SK-N-MC (cell line): Measurements from ENCODE around the gene STAG1.
"Not testable (repeated sequence)": the region's sequence is repeated elsewhere in the genome, so short reads cannot be mapped to it uniquely, and the experiment has no call there.

Source experiments
- DNase-seq: peaks from one replicate; pipeline ENCODE4 v3.0.0-alpha.2; 2011; ENCODE audit warnings: low read depth, low spot score
- H3K27ac ChIP-seq: fragments of 200-600 bp; sonication (generic); 2 replicates; pipeline ENCODE4 v1.5.1; 2016; ENCODE audit warnings: mixed run types
- H3K36me3 ChIP-seq: fragments of 200-600 bp; sonication (generic); 2 replicates; pipeline ENCODE4 v1.6.1; 2017; ENCODE audit warnings: antibody characterized with exemption, low read length, mixed read lengths; ENCODE audit not compliant: insufficient read depth
- H3K4me3 ChIP-seq: fragments of 200-600 bp; sonication (generic); 2 replicates; pipeline ENCODE4 v1.5.1; 2016
- H3K9ac ChIP-seq: fragments of 200-600 bp; sonication (generic); 2 replicates; pipeline ENCODE4 v1.8.0; 2017; ENCODE audit warnings: mixed run types, mixed read lengths; ENCODE audit not compliant: insufficient read length
- H3K9me3 ChIP-seq: fragments of 200-600 bp; sonication (generic); 2 replicates; pipeline ENCODE4 v1.6.1; 2017; ENCODE audit warnings: low read depth, mild to moderate bottlenecking, antibody characterized with exemption, low read length, moderate library complexity, mixed read lengths
- EZH2 ChIP-seq: fragments of 200-600 bp; sonication (generic); IDR thresholded peaks from one replicate; pipeline ENCODE4 v1.6.1; 2017; ENCODE audit warnings: antibody characterized with exemption
- FOXP2 ChIP-seq: optimal IDR thresholded peaks from 2 replicates; pipeline ENCODE3; 2011; ENCODE audit warnings: mild to moderate bottlenecking, moderate library complexity; ENCODE audit not compliant: insufficient read depth; ENCODE audit errors: extremely low read length, control extremely low read depth
- POLR2AphosphoS5 ChIP-seq: IDR thresholded peaks from 2 replicates; pipeline ENCODE4 v1.6.1; 2012; ENCODE audit warnings: mild to moderate bottlenecking, low read depth, low read length, borderline replicate concordance

STAG1 gene

DNA sequence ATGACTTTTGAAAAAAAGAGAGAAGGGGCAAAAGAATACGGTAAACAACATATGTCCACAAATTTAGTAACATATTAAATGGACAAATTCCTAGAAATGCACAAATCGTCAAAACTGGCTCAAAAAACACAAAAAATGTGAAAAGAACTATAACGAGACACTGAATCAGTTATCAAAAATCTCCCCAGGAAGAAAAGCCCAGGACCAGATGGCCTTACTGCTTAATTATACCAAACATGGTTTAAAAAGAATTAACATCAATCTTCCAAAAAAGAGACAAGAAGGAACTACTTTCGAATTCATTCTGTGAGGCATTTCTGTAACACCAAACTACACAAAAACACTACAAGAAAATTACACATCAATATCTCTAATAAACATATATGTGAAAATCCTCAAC, 117.4 kb downstream of the STAG1 start:
- H3K4me3 ChIP-seq, result no peak overlapping the region
- DNase-seq, result no peak
- peaks cover 6% of the 10 kb centered on the region; the same call in 1 of the 2 replicates for H3K9me3 ChIP-seq
- H3K36me3 ChIP-seq, result no peaks in the 10 kb centered on the region
- H3K27ac ChIP-seq, result no peak overlapping the region
- TF ChIP-seq POLR2AphosphoS5 (no peak), EZH2 (no peak), FOXP2 (no peak)
- no peak overlapping the region for H3K9ac ChIP-seq

DNA sequence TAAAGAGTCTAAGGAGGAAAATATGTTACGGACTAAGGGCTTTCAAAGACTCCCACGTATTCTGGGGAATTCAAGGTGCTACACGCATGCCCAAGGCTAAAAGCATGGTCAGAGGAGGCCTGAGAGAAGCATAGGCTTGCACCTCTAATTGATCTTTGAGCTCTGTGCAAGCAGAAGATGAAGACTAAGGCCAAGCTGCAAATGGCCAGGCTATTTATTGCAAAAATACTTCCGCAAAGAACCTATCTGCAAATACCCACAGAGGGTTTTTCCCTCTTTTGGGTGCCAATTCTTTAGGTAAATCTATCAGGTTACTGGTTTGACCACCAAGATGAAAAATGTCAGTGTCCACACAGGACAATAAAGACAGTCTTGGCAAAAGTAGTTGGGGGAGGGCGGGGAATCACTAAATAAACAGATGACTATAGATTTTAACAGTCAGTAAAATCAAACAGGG, 119.5 kb downstream of the STAG1 start:
- Histone ChIP-seq H3K9me3 (peaks cover 6% of the 10 kb centered on the region; the same call in 1 of the 2 replicates), H3K4me3 (no peak overlapping the region), H3K27ac (no peak overlapping the region), H3K9ac (no peak overlapping the region), H3K36me3 (peaks cover 15% of the 10 kb centered on the region)
- no peak for DNase-seq
- no peak for TF ChIP-seq EZH2
- no peak for TF ChIP-seq FOXP2
- TF ChIP-seq POLR2AphosphoS5, result no peak

- H3K4me3 ChIP-seq, result no peak overlapping the region
- no peak overlapping the region for H3K9ac ChIP-seq
- H3K9me3 ChIP-seq, result peaks cover 6% of the 10 kb centered on the region; the same call in 1 of the 2 replicates
- no peak for TF ChIP-seq FOXP2
- TF ChIP-seq EZH2, result no peak
- TF ChIP-seq POLR2AphosphoS5, result no peak
- no peak overlapping the region for H3K27ac ChIP-seq
- no peak for DNase-seq
- H3K36me3 ChIP-seq, result peaks cover 17% of the 10 kb centered on the region
Observed at GRCh38 chr3:136631424-136631823, 120.8 kb downstream of the STAG1 start.

- Histone ChIP-seq H3K36me3 (peaks cover 17% of the 10 kb centered on the region), H3K9ac (no peak overlapping the region), H3K27ac (no peak overlapping the region), H3K9me3 (peaks cover 6% of the 10 kb centered on the region; the same call in 1 of the 2 replicates), H3K4me3 (no peak overlapping the region)
- TF ChIP-seq POLR2AphosphoS5 (no peak), EZH2 (no peak), FOXP2 (no peak)
- DNase-seq, result no peak
Observed at GRCh38 chr3:136630915-136631314, 121.3 kb downstream of the STAG1 start.

GRCh38 chr3:136626493-136626892, 125.7 kb downstream of the STAG1 start:
- H3K9me3 ChIP-seq, result no peaks in the 10 kb centered on the region
- no peak for TF ChIP-seq EZH2
- no peak for TF ChIP-seq POLR2AphosphoS5
- no peak overlapping the region for H3K9ac ChIP-seq
- H3K27ac ChIP-seq, result no peak overlapping the region
- H3K36me3 ChIP-seq, result peaks cover 17% of the 10 kb centered on the region
- DNase-seq, result no peak
- no peak overlapping the region for H3K4me3 ChIP-seq

- H3K9me3 ChIP-seq, result no peaks in the 10 kb centered on the region
- no peak for DNase-seq
- TF ChIP-seq FOXP2, result no peak
- TF ChIP-seq POLR2AphosphoS5, result no peak
- no peak for TF ChIP-seq EZH2
- peaks cover 17% of the 10 kb centered on the region for H3K36me3 ChIP-seq
- H3K27ac ChIP-seq, result no peak overlapping the region
- no peak overlapping the region for H3K4me3 ChIP-seq
- H3K9ac ChIP-seq, result no peak overlapping the region
Observed at GRCh38 chr3:136624894-136625815, 127.0 kb downstream of the STAG1 start.

DNA sequence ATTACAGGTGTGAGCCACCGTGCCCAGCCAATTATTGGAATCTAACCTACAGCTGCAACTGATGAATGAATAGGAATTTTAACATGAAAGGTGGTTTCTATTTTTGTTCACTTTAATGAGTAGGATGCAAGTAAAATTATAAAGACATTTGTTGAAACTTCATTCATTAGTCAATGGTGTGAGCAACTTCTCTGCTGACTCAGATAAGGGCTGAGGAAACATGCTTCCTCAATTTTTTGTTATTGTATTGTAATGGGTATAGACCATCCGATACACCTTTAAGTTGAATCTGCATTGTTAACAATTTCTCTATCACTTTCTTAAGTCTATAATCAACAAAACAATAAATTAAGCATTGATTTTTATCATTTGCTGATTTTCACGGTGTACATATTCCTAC, 127.8 kb downstream of the STAG1 start:
- Histone ChIP-seq H3K9ac (no peak overlapping the region), H3K36me3 (peaks cover 19% of the 10 kb centered on the region), H3K9me3 (no peaks in the 10 kb centered on the region), H3K4me3 (no peak overlapping the region), H3K27ac (no peak overlapping the region)
- no peak for TF ChIP-seq FOXP2
- TF ChIP-seq POLR2AphosphoS5, result no peak
- no peak for TF ChIP-seq EZH2
- no peak for DNase-seq

GRCh38 chr3:136621628-136622027, 130.6 kb downstream of the STAG1 start:
- no peak for DNase-seq
- Histone ChIP-seq H3K4me3 (no peak overlapping the region), H3K36me3 (peaks cover 8% of the 10 kb centered on the region), H3K9me3 (no peaks in the 10 kb centered on the region), H3K9ac (no peak overlapping the region), H3K27ac (0 out of 2 replicates have a peak overlapping the region, but pooled peaks have one; percentile 1)
- TF ChIP-seq FOXP2 (no peak), EZH2 (no peak), POLR2AphosphoS5 (no peak)

- no peak for DNase-seq
- H3K4me3 ChIP-seq, result no peak overlapping the region
- H3K9me3 ChIP-seq, result no peaks in the 10 kb centered on the region
- TF ChIP-seq POLR2AphosphoS5, result no peak
- no peak for TF ChIP-seq EZH2
- TF ChIP-seq FOXP2, result no peak
- peak overlapping the region; percentile 25; the same call in 1 of the 2 replicates for H3K27ac ChIP-seq
- no peak overlapping the region for H3K9ac ChIP-seq
- H3K36me3 ChIP-seq, result peaks cover 8% of the 10 kb centered on the region
Observed at GRCh38 chr3:136620436-136620835, 131.7 kb downstream of the STAG1 start.

DNA sequence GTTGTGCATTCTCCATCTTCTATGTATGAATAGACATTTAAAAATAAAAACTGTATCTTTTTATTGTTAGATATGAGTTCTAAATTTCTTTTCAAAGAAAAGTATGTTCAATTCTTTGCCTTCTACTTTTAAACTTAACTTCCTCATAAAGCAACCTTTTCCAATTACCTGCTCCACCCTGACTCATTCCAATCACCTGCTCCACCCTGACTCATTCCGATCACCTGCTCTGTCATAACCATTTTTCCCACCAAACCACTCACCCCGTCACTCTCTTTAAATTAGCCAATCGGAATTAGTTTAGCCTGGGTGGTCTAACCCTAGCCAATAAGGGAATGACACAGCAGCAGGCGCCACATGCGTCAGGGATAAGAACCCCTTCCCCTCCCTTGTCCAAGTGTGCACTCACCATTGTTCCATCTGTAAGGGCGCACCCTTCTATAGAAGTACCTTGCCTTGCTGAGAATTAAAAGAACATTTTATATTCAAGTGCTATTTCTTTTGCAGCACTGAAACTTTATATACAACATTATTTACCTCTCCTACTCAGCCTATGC, 134.1 kb downstream of the STAG1 start:
- H3K9ac ChIP-seq, H3K36me3 ChIP-seq, H3K9me3 ChIP-seq, DNase-seq, H3K27ac ChIP-seq, H3K4me3 ChIP-seq: not testable (repeated sequence)
